Measurements from ENCODE around the gene RUNDC3A. TPM values are rescaled to one million over a fixed set of nuclear protein-coding genes. Genes with fewer than 3 reads are reported as not detected.
A peak's percentile ranks its signal among the peaks of the same experiment; 100 is the strongest.

RUNDC3A gene
- total and polyA plus RNA-seq, 2 of the 13 experiments (the other 11 are each of a cell fraction or from before 2014, with no cell fraction given): 0.25 TPM; not detected in 1

GRCh38 chr17:44308320-44308818 is at the start of gene RUNDC3A (continued):
- TF ChIP-seq ZFP90 (CRISPR knock-in tag; IDR thresholded peaks at IDR 0.05; ENCODE audit: borderline replicate concordance) (peak; percentile 92), ARHGAP35 (CRISPR knock-in tag; IDR thresholded peaks at IDR 0.05; ENCODE audit: borderline replicate concordance) (0 out of 2 replicates have a peak, but pooled peaks have one; percentile 7), MAZ (IDR thresholded peaks at IDR 0.05; ENCODE audit: borderline replicate concordance, low read depth, low read length) (peak; percentile 98), MAZ (CRISPR knock-in tag; IDR thresholded peaks at IDR 0.05; ENCODE audit: low read depth) (peak; percentile 87), HMG20A (CRISPR knock-in tag; IDR thresholded peaks at IDR 0.05; ENCODE audit: borderline replicate concordance) (no peak), NCOA5 (CRISPR knock-in tag; IDR thresholded peaks at IDR 0.05) (no peak), CREB1 (IDR thresholded peaks at IDR 0.05) (peak; percentile 95), CREB1 (CRISPR knock-in tag; IDR thresholded peaks at IDR 0.05) (peak; percentile 94), BATF2 (CRISPR knock-in tag; IDR thresholded peaks at IDR 0.05) (peak; percentile 89), GMEB2 (CRISPR knock-in tag; IDR thresholded peaks at IDR 0.05; ENCODE audit: low read depth) (no peak), RARG (CRISPR knock-in tag; IDR thresholded peaks at IDR 0.05; ENCODE audit: low read depth) (no peak), CENPT (CRISPR knock-in tag; IDR thresholded peaks at IDR 0.05; ENCODE audit: low read depth) (no peak), PLSCR1 (CRISPR knock-in tag; IDR thresholded peaks at IDR 0.05; ENCODE audit: borderline replicate concordance) (no peak), CEBPG (CRISPR knock-in tag; IDR thresholded peaks at IDR 0.05) (0 out of 2 replicates have a peak, but pooled peaks have one; percentile 5), CCAR2 (optimal IDR thresholded peaks at IDR 0.05; ENCODE audit: low read depth, low read length) (no peak), ZUFSP (CRISPR knock-in tag; IDR thresholded peaks at IDR 0.05; ENCODE audit: borderline replicate concordance) (no peak), TBP (CRISPR knock-in tag; IDR thresholded peaks at IDR 0.05) (no peak), ONECUT2 (CRISPR knock-in tag; IDR thresholded peaks at IDR 0.05) (peak; percentile 41; the same call in 1 of the 2 replicates), CENPBD1 (CRISPR knock-in tag; IDR thresholded peaks at IDR 0.05; ENCODE audit: borderline replicate concordance, low read depth) (no peak), ZBTB3 (CRISPR knock-in tag; IDR thresholded peaks at IDR 0.05; ENCODE audit: borderline replicate concordance, low read depth) (no peak), ZNF496 (CRISPR knock-in tag; IDR thresholded peaks at IDR 0.05; ENCODE audit: insufficient replicate concordance) (no peak), REPIN1 (CRISPR knock-in tag; IDR thresholded peaks at IDR 0.05; ENCODE audit: borderline replicate concordance, low read depth) (no peak), ZNF343 (CRISPR knock-in tag; IDR thresholded peaks at IDR 0.05) (0 out of 2 replicates have a peak, but pooled peaks have one; percentile 8), CSRNP1 (CRISPR knock-in tag; IDR thresholded peaks at IDR 0.05) (no peak)
